Effector memory CD4-positive, alpha-beta T cell (primary cell): ENCODE results near the gene TCEAL7.

ENCODE experiments used
- DNase-seq, 3 donors: peaks; one replicate each; pipeline ENCODE4 v3.0.0-alpha.2; 2020
- H3K27ac ChIP-seq: 2 replicates; pipeline ENCODE4 v1.7.0; 2013; ENCODE audit warnings: mild to moderate bottlenecking, low read length, moderate library complexity; ENCODE audit not compliant: insufficient read depth, poor library complexity, severe bottlenecking
- H3K27me3 ChIP-seq: replicated peaks from 2 replicates; pipeline ENCODE4 v1.7.0; 2013; ENCODE audit warnings: mild to moderate bottlenecking, low read length; ENCODE audit not compliant: insufficient read depth, control insufficient read depth, poor library complexity, severe bottlenecking
- H3K36me3 ChIP-seq: 2 replicates; pipeline ENCODE4 v1.7.0; 2013; ENCODE audit warnings: mild to moderate bottlenecking, low read length, moderate library complexity; ENCODE audit not compliant: control insufficient read depth, insufficient read depth
- H3K4me1 ChIP-seq: 2 replicates; pipeline ENCODE4 v1.7.0; 2013; ENCODE audit warnings: low read length, mild to moderate bottlenecking; ENCODE audit not compliant: control insufficient read depth, insufficient read depth, poor library complexity, severe bottlenecking
- H3K4me3 ChIP-seq: 2 replicates; pipeline ENCODE4 v1.7.0; 2013; ENCODE audit warnings: low read length, low read depth, mild to moderate bottlenecking; ENCODE audit not compliant: insufficient read depth, poor library complexity, severe bottlenecking
- H3K9me3 ChIP-seq: 2 replicates; pipeline ENCODE4 v1.7.0; 2013; ENCODE audit warnings: mild to moderate bottlenecking, low read length, moderate library complexity; ENCODE audit not compliant: control insufficient read depth

Gene TCEAL7

DNA sequence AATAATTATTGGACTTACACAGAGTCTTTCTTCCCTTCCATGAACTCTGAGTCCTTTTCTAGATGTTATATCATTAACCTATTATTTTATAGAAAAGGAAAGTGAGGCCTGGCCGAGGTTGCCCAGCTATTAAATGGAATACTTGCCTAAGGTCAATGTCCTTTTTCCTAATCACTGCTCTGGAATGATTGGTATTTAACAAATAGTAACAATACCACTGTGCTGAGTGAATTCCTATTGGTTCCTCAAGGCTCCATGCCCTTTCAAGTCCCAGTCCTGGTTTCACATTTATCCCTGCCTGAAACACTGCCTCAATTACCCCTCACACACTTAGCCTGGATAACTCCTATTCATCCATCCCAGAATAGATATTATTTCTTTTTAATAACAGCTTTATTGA lies 32.4 kb downstream of the TCEAL7 start:
- no peak overlapping the region for H3K27ac ChIP-seq

DNA sequence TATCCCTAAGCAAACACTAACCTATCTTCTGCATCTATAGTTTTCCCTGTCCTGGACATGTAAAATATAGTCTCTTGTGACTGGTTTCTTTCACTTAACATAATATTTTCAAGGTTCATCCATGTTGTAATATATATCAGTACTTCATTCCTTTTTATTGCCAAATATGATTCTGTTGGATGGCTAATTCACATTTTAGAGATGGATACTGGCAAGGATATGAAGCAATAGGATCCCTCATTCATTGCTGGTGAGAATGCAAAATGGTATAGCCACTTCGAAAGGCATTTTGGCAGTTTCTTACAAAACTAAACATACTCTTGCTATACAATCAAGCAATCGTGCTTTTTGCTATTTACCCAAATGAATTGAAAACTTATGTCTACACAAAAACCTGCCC lies 33.0 kb downstream of the TCEAL7 start:
- H3K9me3 ChIP-seq = no peaks in the 10 kb centered on the region
- H3K4me1 ChIP-seq = no peaks in the 10 kb centered on the region
- H3K4me3 ChIP-seq = no peak overlapping the region
- DNase-seq = no peak
- no peaks in the 10 kb centered on the region for H3K36me3 ChIP-seq
- no peaks in the 10 kb centered on the region for H3K27me3 ChIP-seq
- no peak overlapping the region for H3K27ac ChIP-seq

More for the DNA sequence above, 32.4 kb downstream of the TCEAL7 start:
- H3K9me3 ChIP-seq = no peaks in the 10 kb centered on the region
- H3K36me3 ChIP-seq = no peaks in the 10 kb centered on the region
- no peaks in the 10 kb centered on the region for H3K27me3 ChIP-seq
- H3K4me3 ChIP-seq = no peak overlapping the region
- H3K4me1 ChIP-seq = no peaks in the 10 kb centered on the region
- no peak for DNase-seq

DNA sequence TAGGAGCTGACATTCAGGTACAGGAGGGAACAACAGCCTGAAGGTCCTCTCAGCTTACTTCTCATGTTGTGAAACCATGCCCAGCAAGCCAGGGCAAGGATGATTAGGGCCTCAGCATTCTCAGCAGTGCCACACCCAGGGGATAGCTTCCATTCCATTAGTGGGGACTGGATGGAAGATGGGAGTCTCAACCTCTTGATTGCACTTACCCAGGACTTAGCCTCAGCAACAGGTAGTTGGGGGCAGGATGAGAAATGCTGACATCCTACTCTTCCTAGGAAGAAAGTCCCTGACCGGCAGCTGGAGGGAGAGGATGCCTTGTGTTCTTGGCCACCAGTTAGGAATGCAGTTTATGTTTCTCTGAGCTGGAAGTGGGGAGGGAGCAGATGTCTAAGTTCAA lies 37.5 kb downstream of the TCEAL7 start:
- H3K4me3 ChIP-seq = no peak overlapping the region
- H3K27ac ChIP-seq = no peak overlapping the region
- DNase-seq = no peak
- no peaks in the 10 kb centered on the region for H3K9me3 ChIP-seq
- H3K4me1 ChIP-seq = no peaks in the 10 kb centered on the region
- H3K27me3 ChIP-seq = no peaks in the 10 kb centered on the region
- no peaks in the 10 kb centered on the region for H3K36me3 ChIP-seq

DNA sequence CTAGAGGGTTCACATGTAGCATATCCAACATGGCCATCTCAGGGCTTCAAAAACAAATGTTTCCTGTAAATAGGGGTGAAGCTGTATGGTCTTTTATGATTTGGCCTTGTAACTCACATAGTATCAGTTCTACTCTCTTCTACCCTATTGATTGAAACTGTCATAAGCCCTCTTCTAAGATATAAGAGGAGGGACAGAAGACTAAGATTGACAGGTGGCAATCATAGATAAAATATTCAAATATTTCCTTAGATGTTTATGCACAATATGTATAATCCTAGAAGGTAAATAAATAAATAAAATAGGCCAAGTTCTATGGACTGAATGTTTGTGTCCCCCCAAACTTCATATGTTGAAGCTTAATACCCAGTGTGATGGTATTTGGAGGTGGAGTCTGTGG lies 39.4 kb downstream of the TCEAL7 start:
- Histone ChIP-seq H3K9me3 (no peaks in the 10 kb centered on the region), H3K27ac (no peak overlapping the region), H3K36me3 (no peaks in the 10 kb centered on the region), H3K4me1 (no peaks in the 10 kb centered on the region), H3K4me3 (no peak overlapping the region), H3K27me3 (no peaks in the 10 kb centered on the region)
- DNase-seq = no peak

DNA sequence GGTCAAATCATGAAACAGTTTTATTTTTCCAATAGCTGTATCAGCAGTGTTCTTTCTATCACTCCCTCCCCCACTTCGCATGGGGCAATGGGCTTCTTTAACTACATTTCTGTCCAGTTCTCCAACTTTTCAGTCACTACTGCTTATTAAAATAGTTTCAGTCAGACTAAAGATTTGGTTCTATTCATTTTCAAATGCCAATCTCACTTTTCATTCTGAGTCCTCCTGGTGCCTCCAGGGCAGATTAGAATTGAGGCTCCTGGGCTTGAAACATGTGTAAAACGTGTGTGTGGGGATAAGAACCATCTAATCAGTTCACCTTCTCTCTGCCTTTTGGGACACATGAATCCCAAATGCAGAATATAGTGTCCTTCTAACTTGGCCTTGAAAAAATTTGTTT lies 42.8 kb downstream of the TCEAL7 start:
- H3K4me3 ChIP-seq = no peak overlapping the region
- H3K27ac ChIP-seq = no peak overlapping the region
- H3K36me3 ChIP-seq = no peaks in the 10 kb centered on the region
- no peak for DNase-seq
- no peaks in the 10 kb centered on the region for H3K27me3 ChIP-seq
- H3K9me3 ChIP-seq = no peaks in the 10 kb centered on the region
- H3K4me1 ChIP-seq = peaks cover 4% of the 10 kb centered on the region

DNA sequence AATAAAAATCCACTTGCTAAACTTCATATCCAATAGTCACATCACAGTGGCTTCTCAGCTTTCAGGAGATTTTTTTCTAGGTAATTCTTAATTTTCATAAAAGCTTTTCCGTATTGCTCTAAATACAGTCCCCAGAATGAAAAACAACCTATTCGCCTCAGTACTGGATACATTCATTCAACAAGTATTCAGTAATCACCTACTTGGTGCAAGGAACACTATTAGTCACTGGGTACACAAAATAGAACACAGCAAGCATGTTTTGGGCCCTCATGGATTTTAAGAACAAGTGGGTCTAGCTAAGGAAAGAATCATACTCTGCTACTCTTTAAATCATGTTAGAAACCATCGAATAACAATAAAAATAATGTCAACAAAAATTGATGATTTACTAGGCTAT lies 43.5 kb downstream of the TCEAL7 start:
- DNase-seq = no peak
- H3K4me1 ChIP-seq = peaks cover 4% of the 10 kb centered on the region
- no peaks in the 10 kb centered on the region for H3K9me3 ChIP-seq
- no peaks in the 10 kb centered on the region for H3K36me3 ChIP-seq
- no peak overlapping the region for H3K27ac ChIP-seq
- no peaks in the 10 kb centered on the region for H3K27me3 ChIP-seq
- no peak overlapping the region for H3K4me3 ChIP-seq

DNA sequence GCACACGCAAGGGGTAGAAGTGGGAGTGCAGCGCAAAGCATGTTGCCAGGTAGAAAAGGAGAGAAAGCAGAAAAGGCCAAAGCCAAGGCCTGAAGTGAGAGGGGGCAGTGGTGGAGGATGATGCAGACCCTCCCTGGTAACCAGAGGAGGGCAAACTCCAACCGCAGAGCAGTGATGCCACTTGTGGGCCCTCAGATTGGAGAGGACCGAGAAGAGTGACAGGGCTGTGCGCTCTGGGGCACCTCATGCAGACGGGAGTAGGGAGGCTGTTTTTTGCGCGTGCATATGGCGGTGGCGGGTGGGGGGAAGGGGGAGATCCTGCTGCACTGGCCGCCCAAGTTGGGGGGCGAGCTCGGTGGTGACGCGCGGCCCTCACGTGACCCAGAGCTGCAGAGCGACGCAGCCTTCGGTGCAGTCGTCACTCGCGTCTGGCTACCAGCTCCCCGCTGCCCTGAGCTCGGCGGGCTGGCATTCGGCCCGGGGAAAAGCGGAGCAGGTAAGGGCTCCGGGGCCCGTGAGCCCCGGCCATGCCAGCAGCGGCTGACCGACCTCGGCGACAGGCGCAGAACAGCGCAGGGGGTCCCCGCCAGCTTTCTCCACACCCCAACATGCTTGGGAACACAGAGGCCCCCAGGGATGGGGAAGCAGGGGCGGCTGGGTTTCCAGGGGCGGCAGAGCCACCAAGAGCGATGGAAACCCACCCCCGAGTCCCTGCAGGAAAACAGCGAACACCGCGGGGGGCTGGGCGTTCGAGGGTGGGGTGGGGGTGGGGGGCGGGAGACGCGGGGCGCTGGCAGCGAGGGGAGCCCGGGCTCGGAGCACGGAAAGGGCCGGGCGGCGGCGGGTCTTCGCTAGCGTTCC lies 46.3 kb downstream of the TCEAL7 start, which contains the start of gene BEX3:
TSS of gene BEX3 (plus strand) at position 421 of the 861 bp plus-strand sequence. CDS start 984 bp downstream, outside the sequence.
- Histone ChIP-seq H3K36me3 (no peaks in the 10 kb centered on the region), H3K4me3 (peak within 1 kb of the TSS; percentile 46), H3K9me3 (no peaks in the 10 kb centered on the region), H3K27ac (no peak within 1 kb of the TSS), H3K4me1 (peaks cover 4% of the 10 kb centered on the region), H3K27me3 (no peaks in the 10 kb centered on the region)
- no peak for DNase-seq

DNA sequence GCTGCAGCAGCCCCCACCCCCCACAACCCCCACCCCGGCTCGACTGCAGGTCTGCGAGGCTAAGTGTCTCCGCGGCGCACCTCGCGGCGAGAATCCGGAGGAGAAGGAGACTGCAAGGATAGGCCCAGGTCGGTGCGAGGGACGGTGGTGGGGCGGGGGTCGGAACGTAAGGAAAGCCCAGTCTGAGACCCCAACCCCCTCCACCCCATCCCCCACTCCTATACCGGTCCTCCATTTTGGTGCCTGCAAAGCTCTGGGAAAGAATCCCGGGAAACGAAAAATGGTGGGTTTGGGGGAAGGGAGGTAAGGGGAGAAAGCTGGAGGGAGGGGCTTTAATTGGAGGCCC lies 46.9 kb downstream of the TCEAL7 start:
- peaks cover 4% of the 10 kb centered on the region for H3K4me1 ChIP-seq
- no peaks in the 10 kb centered on the region for H3K27me3 ChIP-seq
- H3K27ac ChIP-seq = no peak overlapping the region
- DNase-seq = no peak
- H3K9me3 ChIP-seq = no peaks in the 10 kb centered on the region
- H3K36me3 ChIP-seq = no peaks in the 10 kb centered on the region
- no peak overlapping the region for H3K4me3 ChIP-seq

DNA sequence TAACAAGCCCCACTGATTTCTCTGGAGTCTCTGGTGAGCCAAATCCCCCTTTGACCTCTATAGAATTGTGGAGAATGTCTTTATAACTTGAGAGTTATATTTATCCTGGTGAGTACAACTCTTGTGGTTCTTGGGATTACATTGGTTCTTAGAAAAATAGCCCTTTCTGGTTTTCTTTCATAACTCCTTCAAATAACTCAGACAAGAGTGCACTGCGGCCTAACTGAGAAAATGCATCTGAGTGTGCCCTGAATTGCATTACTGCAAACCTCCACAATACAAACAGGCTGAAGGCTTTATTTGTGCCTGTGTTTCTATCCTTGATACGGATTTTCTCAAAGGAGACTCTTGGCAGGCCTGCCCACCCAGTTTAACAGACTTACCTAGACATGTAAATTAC lies 49.0 kb downstream of the TCEAL7 start:
- Histone ChIP-seq H3K36me3 (no peaks in the 10 kb centered on the region), H3K4me1 (peaks cover 4% of the 10 kb centered on the region), H3K9me3 (no peaks in the 10 kb centered on the region), H3K4me3 (no peak overlapping the region), H3K27me3 (no peaks in the 10 kb centered on the region), H3K27ac (no peak overlapping the region)
- DNase-seq = no peak
